GM08714 (cell line): ENCODE measurements around the gene E2F4.

Experiments
- H3K4me3 ChIP-seq: fragments of 200-500 bp; sonication (Bioruptor generic); 2 replicates; pipeline ENCODE4 v1.5.1; 2014; ENCODE audit warnings: mild to moderate bottlenecking, low read length, inconsistent platforms
- ZNF274 ChIP-seq: IDR thresholded peaks from 2 replicates; pipeline ENCODE4 v1.6.1; 2012; ENCODE audit warnings: mild to moderate bottlenecking, low read depth, low read length

The E2F4 gene

GRCh38 chr16:67213197-67214019 is 21.5 kb downstream of the E2F4 start:
- H3K4me3 ChIP-seq = no peak overlapping the region
- TF ChIP-seq ZNF274 = no peak

GRCh38 chr16:67215706-67216105 is 23.8 kb downstream of the E2F4 start:
- no peak for TF ChIP-seq ZNF274
- no peak overlapping the region for H3K4me3 ChIP-seq

- no peak for TF ChIP-seq ZNF274
- H3K4me3 ChIP-seq = no peak overlapping the region
Observed at GRCh38 chr16:67216612-67217490, 24.9 kb downstream of the E2F4 start.

- no peak overlapping the region for H3K4me3 ChIP-seq
- TF ChIP-seq ZNF274 = no peak
Observed at GRCh38 chr16:67223992-67224391, 32.0 kb downstream of the E2F4 start.

GRCh38 chr16:67226295-67226803 is 34.4 kb downstream of the E2F4 start:
- peak overlapping the region; percentile 87 for H3K4me3 ChIP-seq
- no peak for TF ChIP-seq ZNF274

- no peak for TF ChIP-seq ZNF274
- H3K4me3 ChIP-seq = peak within 1 kb of the TSS; percentile 90
Observed at GRCh38 chr16:67226804-67227566, 35.0 kb downstream of the E2F4 start, which contains the start of gene TMEM208. TSS of gene TMEM208 (plus strand) at chr16:67227130. CDS start at chr16:67227219, 89 bp downstream.

GRCh38 chr16:67227567-67227921 is 35.6 kb downstream of the E2F4 start:
- H3K4me3 ChIP-seq = peak overlapping the region; percentile 90
- TF ChIP-seq ZNF274 = no peak

GRCh38 chr16:67228034-67228785 is 36.3 kb downstream of the E2F4 start:
- H3K4me3 ChIP-seq = peak overlapping the region; percentile 90
- no peak for TF ChIP-seq ZNF274

- no peak overlapping the region for H3K4me3 ChIP-seq
- no peak for TF ChIP-seq ZNF274
Observed at GRCh38 chr16:67228905-67229304, 37.0 kb downstream of the E2F4 start.

GRCh38 chr16:67229906-67230808 is 38.2 kb downstream of the E2F4 start:
- H3K4me3 ChIP-seq = no peak overlapping the region
- TF ChIP-seq ZNF274 = no peak

GRCh38 chr16:67230809-67231660 is 39.1 kb downstream of the E2F4 start:
- no peak for TF ChIP-seq ZNF274
- no peak overlapping the region for H3K4me3 ChIP-seq
